ENCODE results near the gene TMEM175.

Gene TMEM175

DNA sequence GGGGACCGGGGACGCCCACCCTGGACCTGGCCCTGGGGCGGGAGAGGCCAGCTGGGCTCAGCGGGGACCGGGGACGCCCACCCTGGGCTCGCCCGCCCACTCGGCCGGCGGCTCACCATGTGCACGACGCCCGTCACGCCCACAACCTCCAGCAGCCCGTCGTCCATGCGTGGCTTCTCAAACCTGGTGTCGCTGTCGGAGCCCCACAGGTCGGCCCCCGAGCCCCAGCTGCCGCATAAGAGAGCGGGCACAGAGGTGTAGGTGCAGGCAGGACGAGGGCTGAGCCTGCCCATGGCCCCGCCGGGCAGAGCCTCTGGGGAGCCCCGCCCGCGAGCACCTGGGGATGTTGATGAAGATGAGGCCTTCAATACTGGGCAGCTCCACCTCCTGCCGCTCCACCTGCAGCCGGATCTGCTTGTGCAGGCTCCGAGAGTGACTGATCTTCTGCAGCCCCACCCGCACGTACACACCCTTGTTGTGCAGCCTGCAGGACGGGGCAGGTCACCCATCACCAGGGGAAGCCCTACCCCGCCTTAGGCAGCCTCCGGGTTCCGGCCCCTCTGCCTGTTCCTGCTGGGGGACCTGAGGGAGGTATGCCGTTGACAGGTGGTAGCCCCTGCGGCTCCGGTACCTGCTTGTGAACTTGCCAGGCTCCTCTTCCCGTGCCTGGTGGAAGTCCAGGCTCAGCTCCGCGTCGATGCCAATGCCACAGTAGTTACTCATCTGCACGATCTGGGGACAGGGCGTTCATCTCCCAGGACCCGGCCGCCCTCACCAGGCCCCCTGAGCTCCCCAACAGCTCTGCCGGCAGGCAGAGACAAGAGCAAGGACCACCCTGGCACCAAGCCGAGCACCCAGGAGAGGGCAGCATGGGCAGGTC lies 29.3 kb downstream of the TMEM175 start:
- H3K27ac ChIP-seq (ENCODE audit: extremely low read depth, low read depth, low read length), result no peak overlapping the region
- POLR2A ChIA-PET, result interaction anchor here (2.0 kb wide), 1 partner anchor 13 kb away, joined by 4 read pairs; no protein-coding TSS in a partner anchor
- CTCF ChIA-PET, result no interaction called here

DNA sequence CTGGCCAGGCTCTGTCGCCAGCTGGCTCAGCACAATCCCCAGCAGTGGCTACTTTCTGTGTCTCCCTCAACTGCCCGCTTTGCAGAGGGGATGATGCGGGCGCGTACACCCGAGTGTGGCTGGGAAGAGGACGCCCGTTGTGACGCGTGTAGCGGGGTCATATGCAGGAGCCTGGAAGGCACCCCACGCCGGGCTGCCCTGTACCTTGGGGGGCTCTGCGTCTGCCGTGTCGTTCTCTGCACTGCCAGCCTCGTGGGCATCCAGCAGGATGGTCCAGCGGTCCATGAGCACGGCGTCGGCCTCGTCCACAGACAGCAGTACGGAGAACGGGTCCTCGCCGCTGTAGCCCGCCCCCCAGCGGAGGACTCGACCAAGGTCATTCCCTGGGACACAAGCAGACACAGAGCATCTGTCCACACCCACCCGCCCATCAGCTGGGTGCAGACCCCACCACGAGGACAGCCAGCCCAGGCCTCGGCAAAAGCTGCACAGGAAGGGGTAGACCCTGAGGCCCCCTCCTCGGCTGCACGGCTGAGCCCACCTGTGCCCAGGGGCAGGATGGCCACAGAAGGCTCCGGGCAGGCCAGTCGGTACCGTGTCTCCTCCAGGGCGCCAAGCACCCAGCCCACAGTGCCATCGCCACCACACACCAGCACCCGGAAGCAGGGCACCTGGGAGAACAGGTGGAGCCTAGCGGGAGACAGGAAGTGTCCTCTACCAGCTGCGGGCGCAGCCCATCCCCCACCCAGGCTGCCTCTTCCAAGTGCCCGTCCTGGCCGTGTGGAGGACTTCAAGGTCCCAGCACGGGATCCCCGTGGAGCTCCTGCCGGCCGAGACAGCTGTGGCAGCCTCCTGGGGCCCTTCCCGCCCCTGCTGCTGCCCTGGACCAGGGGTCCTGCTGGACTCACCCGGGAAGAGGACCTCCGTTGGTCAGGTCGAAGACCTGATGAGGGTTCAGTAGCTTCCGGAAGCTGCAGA lies 30.3 kb downstream of the TMEM175 start:
- H3K27ac ChIP-seq (ENCODE audit: extremely low read depth, low read depth, low read length), result no peak overlapping the region
- no peak overlapping the region for H3K4me3 ChIP-seq (ENCODE audit: low read depth, low read length)
- TF ChIP-seq, protein P1, sequence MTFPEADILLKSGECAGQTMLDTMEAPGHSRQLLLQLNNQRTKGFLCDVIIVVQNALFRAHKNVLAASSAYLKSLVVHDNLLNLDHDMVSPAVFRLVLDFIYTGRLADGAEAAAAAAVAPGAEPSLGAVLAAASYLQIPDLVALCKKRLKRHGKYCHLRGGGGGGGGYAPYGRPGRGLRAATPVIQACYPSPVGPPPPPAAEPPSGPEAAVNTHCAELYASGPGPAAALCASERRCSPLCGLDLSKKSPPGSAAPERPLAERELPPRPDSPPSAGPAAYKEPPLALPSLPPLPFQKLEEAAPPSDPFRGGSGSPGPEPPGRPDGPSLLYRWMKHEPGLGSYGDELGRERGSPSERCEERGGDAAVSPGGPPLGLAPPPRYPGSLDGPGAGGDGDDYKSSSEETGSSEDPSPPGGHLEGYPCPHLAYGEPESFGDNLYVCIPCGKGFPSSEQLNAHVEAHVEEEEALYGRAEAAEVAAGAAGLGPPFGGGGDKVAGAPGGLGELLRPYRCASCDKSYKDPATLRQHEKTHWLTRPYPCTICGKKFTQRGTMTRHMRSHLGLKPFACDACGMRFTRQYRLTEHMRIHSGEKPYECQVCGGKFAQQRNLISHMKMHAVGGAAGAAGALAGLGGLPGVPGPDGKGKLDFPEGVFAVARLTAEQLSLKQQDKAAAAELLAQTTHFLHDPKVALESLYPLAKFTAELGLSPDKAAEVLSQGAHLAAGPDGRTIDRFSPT (tag by site-specific recombination; IDR thresholded peaks at IDR 0.05), result peak; percentile 35; the same call in 1 of the 2 replicates
- TF ChIP-seq ZNF623 (tag by site-specific recombination; IDR thresholded peaks at IDR 0.05), result no peak
- H3K4me1 ChIP-seq (ENCODE audit: control insufficient read depth, insufficient read depth, low read length), result no peaks in the 10 kb centered on the region
- POLR2A ChIA-PET, result interaction anchor here (0.6 to 2.0 kb wide), 2 partner anchors 14 to 566 kb away, joined by 3 to 4 read pairs; no protein-coding TSS in a partner anchor
- CTCF ChIA-PET, result no interaction called here
- H3K36me3 ChIP-seq (ENCODE audit: control insufficient read depth in 2 of 2, insufficient read depth in 1 of 2, low read length in 2 of 2), result peaks cover 0 to 81% of the 10 kb centered on the region in 2 experiments; a peak in 1 of 3 replicates
- no peaks in the 10 kb centered on the region for H3K9me3 ChIP-seq (ENCODE audit: control insufficient read depth, insufficient read depth, low read depth, low read length)

More for the DNA sequence above, 29.3 kb downstream of the TMEM175 start:
- Histone ChIP-seq H3K9me3 (ENCODE audit: control insufficient read depth, insufficient read depth, low read depth, low read length) (no peaks in the 10 kb centered on the region), H3K36me3 (ENCODE audit: control insufficient read depth in 2 of 2, insufficient read depth in 1 of 2, low read length in 2 of 2) (peaks cover 0 to 78% of the 10 kb centered on the region in 2 experiments; a peak in 1 of 3 replicates), H3K4me3 (ENCODE audit: low read depth, low read length) (no peak overlapping the region), H3K4me1 (ENCODE audit: control insufficient read depth, insufficient read depth, low read length) (no peaks in the 10 kb centered on the region)
- TF ChIP-seq ZNF624 (tag by site-specific recombination; IDR thresholded peaks at IDR 0.05) (no peak), ZFHX2 (tag by site-specific recombination; conservative IDR thresholded peaks at IDR 0.05) (0 out of 2 replicates have a peak, but pooled peaks have one; percentile 6), ZSCAN16 (tag by site-specific recombination; IDR thresholded peaks at IDR 0.05) (no peak), TRIM28 (IDR thresholded peaks at IDR 0.05; ENCODE audit: borderline replicate concordance, low read length) (no peak), KLF1 (tag by site-specific recombination; IDR thresholded peaks at IDR 0.05) (peak; percentile 82)

DNA sequence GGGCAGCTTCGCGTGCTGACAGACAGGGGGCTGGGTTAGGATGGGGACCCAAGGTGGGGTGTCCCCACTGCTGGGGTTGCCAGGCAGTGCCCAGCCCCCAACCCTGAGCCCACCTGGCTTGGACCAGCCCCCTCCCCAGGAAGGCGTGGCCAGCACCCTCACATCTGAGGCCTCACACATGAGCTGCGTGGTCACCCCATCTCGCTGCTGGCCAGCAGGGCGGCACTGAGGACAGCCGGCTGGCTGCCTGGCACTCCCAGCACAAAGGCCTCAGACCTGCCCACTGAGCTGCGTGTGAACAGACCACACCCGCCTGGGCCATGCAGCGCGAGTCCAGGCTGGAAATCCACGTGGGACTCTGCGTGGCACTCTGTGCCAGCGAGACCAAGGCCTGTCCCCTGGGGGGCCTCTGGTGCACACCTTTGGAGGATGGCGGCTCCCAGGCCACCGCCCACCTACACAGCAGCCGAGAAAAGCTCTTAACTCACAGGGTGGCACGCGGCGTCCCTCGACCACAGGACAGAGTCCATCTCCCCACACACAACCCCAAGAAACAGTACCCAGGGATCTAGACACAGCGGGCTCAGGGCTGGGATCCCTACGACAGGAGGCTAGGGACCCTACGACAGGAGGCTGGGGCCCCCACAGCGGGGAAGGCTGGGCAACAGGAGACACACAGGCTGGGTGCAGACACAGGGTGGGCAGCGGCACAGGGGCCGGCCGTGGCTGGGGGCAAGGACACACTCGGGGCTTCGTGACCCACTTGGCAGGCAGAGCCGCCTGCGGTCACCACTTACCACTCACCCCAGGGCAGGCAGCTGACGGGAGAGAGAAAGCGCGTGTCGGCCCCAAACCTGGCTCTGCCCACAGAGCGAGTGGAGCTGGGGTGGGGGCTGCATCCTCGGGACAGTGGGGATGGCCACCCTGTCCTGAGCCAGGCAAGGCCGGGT lies 31.3 kb downstream of the TMEM175 start:
- no peak overlapping the region for H3K4me3 ChIP-seq (ENCODE audit: low read depth, low read length)
- no peak overlapping the region for H3K27ac ChIP-seq (ENCODE audit: extremely low read depth, low read depth, low read length)
- no peaks in the 10 kb centered on the region for H3K9me3 ChIP-seq (ENCODE audit: control insufficient read depth, insufficient read depth, low read depth, low read length)
- CTCF ChIA-PET, result no interaction called here
- peaks cover 0 to 75% of the 10 kb centered on the region in 2 experiments; a peak in 1 of 3 replicates for H3K36me3 ChIP-seq (ENCODE audit: control insufficient read depth in 2 of 2, insufficient read depth in 1 of 2, low read length in 2 of 2)
- no peaks in the 10 kb centered on the region for H3K4me1 ChIP-seq (ENCODE audit: control insufficient read depth, insufficient read depth, low read length)
- POLR2A ChIA-PET, result interaction anchor here (2.0 kb wide), 1 partner anchor 15 kb away, joined by 4 read pairs; no protein-coding TSS in a partner anchor
- TF ChIP-seq KLF8 (tag by site-specific recombination; IDR thresholded peaks at IDR 0.05) (no peak), ZNF311 (tag by site-specific recombination; IDR thresholded peaks at IDR 0.05; ENCODE audit: borderline replicate concordance) (no peak), ZNF121 (tag by site-specific recombination; IDR thresholded peaks at IDR 0.05) (no peak), ZNF223 (tag by site-specific recombination; IDR thresholded peaks at IDR 0.05) (no peak), GLI2 (tag by site-specific recombination; IDR thresholded peaks at IDR 0.05; ENCODE audit: borderline replicate concordance, low read depth) (no peak), OSR2 (tag by site-specific recombination; IDR thresholded peaks at IDR 0.05) (no peak), ZNF16 (tag by site-specific recombination; IDR thresholded peaks at IDR 0.05; ENCODE audit: low read depth) (no peak), ZNF664 (tag by site-specific recombination; IDR thresholded peaks at IDR 0.05) (no peak), ZNF404 (tag by site-specific recombination; IDR thresholded peaks at IDR 0.05) (no peak), ZNF335 (tag by site-specific recombination; conservative IDR thresholded peaks at IDR 0.05) (no peak)
- TF ChIP-seq, protein P2, sequence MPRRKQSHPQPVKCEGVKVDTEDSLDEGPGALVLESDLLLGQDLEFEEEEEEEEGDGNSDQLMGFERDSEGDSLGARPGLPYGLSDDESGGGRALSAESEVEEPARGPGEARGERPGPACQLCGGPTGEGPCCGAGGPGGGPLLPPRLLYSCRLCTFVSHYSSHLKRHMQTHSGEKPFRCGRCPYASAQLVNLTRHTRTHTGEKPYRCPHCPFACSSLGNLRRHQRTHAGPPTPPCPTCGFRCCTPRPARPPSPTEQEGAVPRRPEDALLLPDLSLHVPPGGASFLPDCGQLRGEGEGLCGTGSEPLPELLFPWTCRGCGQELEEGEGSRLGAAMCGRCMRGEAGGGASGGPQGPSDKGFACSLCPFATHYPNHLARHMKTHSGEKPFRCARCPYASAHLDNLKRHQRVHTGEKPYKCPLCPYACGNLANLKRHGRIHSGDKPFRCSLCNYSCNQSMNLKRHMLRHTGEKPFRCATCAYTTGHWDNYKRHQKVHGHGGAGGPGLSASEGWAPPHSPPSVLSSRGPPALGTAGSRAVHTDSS (tag by site-specific recombination; IDR thresholded peaks at IDR 0.05), result no peak
- TF ChIP-seq, protein P3, sequence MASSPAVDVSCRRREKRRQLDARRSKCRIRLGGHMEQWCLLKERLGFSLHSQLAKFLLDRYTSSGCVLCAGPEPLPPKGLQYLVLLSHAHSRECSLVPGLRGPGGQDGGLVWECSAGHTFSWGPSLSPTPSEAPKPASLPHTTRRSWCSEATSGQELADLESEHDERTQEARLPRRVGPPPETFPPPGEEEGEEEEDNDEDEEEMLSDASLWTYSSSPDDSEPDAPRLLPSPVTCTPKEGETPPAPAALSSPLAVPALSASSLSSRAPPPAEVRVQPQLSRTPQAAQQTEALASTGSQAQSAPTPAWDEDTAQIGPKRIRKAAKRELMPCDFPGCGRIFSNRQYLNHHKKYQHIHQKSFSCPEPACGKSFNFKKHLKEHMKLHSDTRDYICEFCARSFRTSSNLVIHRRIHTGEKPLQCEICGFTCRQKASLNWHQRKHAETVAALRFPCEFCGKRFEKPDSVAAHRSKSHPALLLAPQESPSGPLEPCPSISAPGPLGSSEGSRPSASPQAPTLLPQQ (tag by site-specific recombination; IDR thresholded peaks at IDR 0.05), result no peak

Data from HEK293 (cell line).